ENCODE results near the gene MBOAT2. TPM values are rescaled to one million over a fixed set of nuclear protein-coding genes. Genes with fewer than 3 reads are reported as not detected.

Gene MBOAT2
- total and polyA plus RNA-seq, 2 of the 13 experiments (the other 11 are each of a cell fraction or from before 2014, with no cell fraction given), result 0.11 to 0.36 TPM

- H3K4me1 ChIP-seq (ENCODE audit: insufficient read depth, low read length), result no peaks in the 10 kb centered on the region
- ATAC-seq (no peak), FAIRE-seq (no peak), DNase-seq (ENCODE audit: low spot score) (no peak)
- H3K27me3 ChIP-seq (ENCODE audit: control insufficient read depth in 1 of 2, insufficient read depth in 2 of 2, low read length in 2 of 2), result peaks cover 2 to 15% of the 10 kb centered on the region in 2 experiments; a peak in 4 of 5 replicates
- WGBS (ENCODE audit: low lambda C conversion rate), result 2% methylated on average over 1 of the region's 1 CpG
- H2AFZ ChIP-seq (ENCODE audit: low read length), result no peak overlapping the region
- ChIA-PET POLR2A (no interaction called here), CTCF (ENCODE audit: low intra/inter-chr PET ratio, low total read pairs) (no interaction called here)
- no TSS peak for BruUV-seq (replicated peaks)
- H3K4me2 ChIP-seq (ENCODE audit: low read depth, low read length), result no peak overlapping the region
- intact Hi-C loops (cut with micrococcal nuclease; ENCODE audit: unreplicated experiment), result no loop called here
- no peaks in the 10 kb centered on the region for H4K20me1 ChIP-seq (ENCODE audit: insufficient read depth, low read length)
- TF ChIP-seq CREB3 (CRISPR knock-in tag; IDR thresholded peaks at IDR 0.05) (no peak), ZNF773 (CRISPR knock-in tag; IDR thresholded peaks at IDR 0.05; ENCODE audit: borderline replicate concordance) (no peak), KLF6 (CRISPR knock-in tag; IDR thresholded peaks at IDR 0.05) (no peak), ZNF354B (CRISPR knock-in tag; IDR thresholded peaks at IDR 0.05) (no peak), RFX3 (CRISPR knock-in tag; IDR thresholded peaks at IDR 0.05) (no peak)
- H3K79me2 ChIP-seq (ENCODE audit: insufficient read depth, low read length), result no peaks in the 10 kb centered on the region
- no peaks in the 10 kb centered on the region for H3K36me3 ChIP-seq (replicated peaks in 1 of 2; ENCODE audit: control insufficient read depth in 1 of 2, insufficient read depth in 2 of 2, low read length in 2 of 2)
- no peak overlapping the region for H3K9ac ChIP-seq (ENCODE audit: insufficient read depth, low read depth, low read length)
- no peaks in the 10 kb centered on the region for H3K9me3 ChIP-seq (ENCODE audit: low read length)
- in situ Hi-C loops (cut with HindIII; ENCODE audit: extremely low pct_ligation_motif_present, low pct_unique_long_range_greater_than_20kb), result no loop called here
- H3K4me3 ChIP-seq (replicated peaks in 1 of 3; ENCODE audit: insufficient read depth in 1 of 3, low read depth in 2 of 3, low read length in 3 of 3), result no peak overlapping the region
- no peak overlapping the region for H3K27ac ChIP-seq (ENCODE audit: extremely low read length, insufficient read depth, low read length)
Measured at GRCh38 chr2:8858910-8859309, 144.6 kb downstream of the MBOAT2 start.

- intact Hi-C loops (cut with micrococcal nuclease; ENCODE audit: unreplicated experiment) (no loop called here), in situ Hi-C loops (cut with HindIII; ENCODE audit: extremely low pct_ligation_motif_present, low pct_unique_long_range_greater_than_20kb) (no loop called here)
- Histone ChIP-seq H4K20me1 (ENCODE audit: insufficient read depth, low read length) (no peaks in the 10 kb centered on the region), H3K4me1 (ENCODE audit: insufficient read depth, low read length) (no peaks in the 10 kb centered on the region), H3K27ac (ENCODE audit: extremely low read length, insufficient read depth, low read length) (no peak overlapping the region), H2AFZ (ENCODE audit: low read length) (no peak overlapping the region), H3K27me3 (ENCODE audit: control insufficient read depth in 1 of 2, insufficient read depth in 2 of 2, low read length in 2 of 2) (peaks cover 0 to 9% of the 10 kb centered on the region in 2 experiments; a peak in 4 of 5 replicates), H3K4me2 (ENCODE audit: low read depth, low read length) (no peak overlapping the region), H3K4me3 (replicated peaks in 1 of 3; ENCODE audit: insufficient read depth in 1 of 3, low read depth in 2 of 3, low read length in 3 of 3) (no peak overlapping the region), H3K9me3 (ENCODE audit: low read length) (no peaks in the 10 kb centered on the region), H3K36me3 (replicated peaks in 1 of 2; ENCODE audit: control insufficient read depth in 1 of 2, insufficient read depth in 2 of 2, low read length in 2 of 2) (no peaks in the 10 kb centered on the region), H3K9ac (ENCODE audit: insufficient read depth, low read depth, low read length) (no peak overlapping the region), H3K79me2 (ENCODE audit: insufficient read depth, low read length) (no peaks in the 10 kb centered on the region)
- BruUV-seq (replicated peaks), result no TSS peak
- ChIA-PET POLR2A (no interaction called here), CTCF (ENCODE audit: low intra/inter-chr PET ratio, low total read pairs) (no interaction called here)
- no peak for TF ChIP-seq FOXJ3 (CRISPR knock-in tag; IDR thresholded peaks at IDR 0.05; ENCODE audit: borderline replicate concordance)
- no peak for DNase-seq (ENCODE audit: low spot score)
- no peak for ATAC-seq
- 57% methylated on average over 7 of the region's 7 CpGs for WGBS (ENCODE audit: low lambda C conversion rate)
- no peak for FAIRE-seq
Measured at GRCh38 chr2:8858264-8858663, 145.2 kb downstream of the MBOAT2 start.

All from HepG2 (cell line).